ENCODE data around the gene MRGPRE.

MRGPRE gene

DNA sequence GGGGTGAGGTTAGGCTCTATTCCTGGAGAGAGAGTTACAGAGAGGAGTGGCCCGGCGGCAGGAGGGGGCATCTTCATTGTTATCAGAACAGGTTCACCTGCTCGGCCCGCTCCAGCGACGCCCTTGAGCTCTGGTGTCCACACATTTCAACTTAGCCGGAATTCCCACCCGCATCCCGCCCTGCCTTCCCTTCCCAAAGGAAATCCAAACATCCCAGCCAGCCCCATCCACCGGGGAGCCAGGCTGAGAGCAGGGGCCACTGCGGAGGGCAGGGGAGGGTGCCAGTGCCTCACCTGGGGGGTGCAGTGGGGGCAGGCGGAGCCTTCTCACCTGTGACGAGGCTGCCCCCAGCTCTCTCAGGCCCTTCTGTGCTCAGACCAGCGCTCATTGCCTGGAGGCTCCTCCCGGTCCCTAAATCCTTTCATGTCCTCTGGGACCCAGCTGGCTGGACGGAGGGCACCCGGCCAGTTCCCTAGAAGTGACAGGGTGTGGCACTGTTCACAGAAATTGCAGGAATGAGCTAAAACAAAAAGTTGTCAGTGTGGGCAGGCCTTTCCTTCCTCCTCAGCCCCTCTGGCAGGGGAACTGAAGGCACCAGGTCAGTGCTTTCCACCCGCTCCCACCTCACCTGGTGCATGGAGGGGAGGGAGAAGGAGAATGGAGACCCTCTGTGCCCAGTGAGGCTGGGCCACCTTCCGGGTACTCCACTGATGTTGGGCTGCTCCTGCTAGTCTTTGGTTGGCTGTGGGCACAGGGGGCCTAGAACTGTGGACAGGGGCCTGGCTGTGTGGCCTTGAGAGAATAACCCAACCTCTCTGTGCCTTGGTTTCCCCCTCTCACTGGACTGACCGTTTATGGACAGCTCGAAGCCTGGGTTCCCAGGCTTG lies 11.5 kb downstream of the MRGPRE start:
- H3K27me3 ChIP-seq (ENCODE audit: control insufficient read depth, low read length): no peaks in the 10 kb centered on the region
- no peaks in the 10 kb centered on the region for H4K20me1 ChIP-seq (ENCODE audit: control insufficient read depth, insufficient read depth, low read depth, low read length)
- TF ChIP-seq, protein P1, sequence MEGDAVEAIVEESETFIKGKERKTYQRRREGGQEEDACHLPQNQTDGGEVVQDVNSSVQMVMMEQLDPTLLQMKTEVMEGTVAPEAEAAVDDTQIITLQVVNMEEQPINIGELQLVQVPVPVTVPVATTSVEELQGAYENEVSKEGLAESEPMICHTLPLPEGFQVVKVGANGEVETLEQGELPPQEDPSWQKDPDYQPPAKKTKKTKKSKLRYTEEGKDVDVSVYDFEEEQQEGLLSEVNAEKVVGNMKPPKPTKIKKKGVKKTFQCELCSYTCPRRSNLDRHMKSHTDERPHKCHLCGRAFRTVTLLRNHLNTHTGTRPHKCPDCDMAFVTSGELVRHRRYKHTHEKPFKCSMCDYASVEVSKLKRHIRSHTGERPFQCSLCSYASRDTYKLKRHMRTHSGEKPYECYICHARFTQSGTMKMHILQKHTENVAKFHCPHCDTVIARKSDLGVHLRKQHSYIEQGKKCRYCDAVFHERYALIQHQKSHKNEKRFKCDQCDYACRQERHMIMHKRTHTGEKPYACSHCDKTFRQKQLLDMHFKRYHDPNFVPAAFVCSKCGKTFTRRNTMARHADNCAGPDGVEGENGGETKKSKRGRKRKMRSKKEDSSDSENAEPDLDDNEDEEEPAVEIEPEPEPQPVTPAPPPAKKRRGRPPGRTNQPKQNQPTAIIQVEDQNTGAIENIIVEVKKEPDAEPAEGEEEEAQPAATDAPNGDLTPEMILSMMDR (IDR thresholded peaks at IDR 0.05; ENCODE audit: low read depth, low read length, poor library complexity, severe bottlenecking): no peak
- TF ChIP-seq EZH2phosphoT487 (IDR thresholded peaks at IDR 0.05; ENCODE audit: borderline replicate concordance, low read length): no peak
- H3K4me1 ChIP-seq (ENCODE audit: control insufficient read depth, low read length): no peaks in the 10 kb centered on the region
- H3K4me3 ChIP-seq (ENCODE audit: low read length): no peak overlapping the region
- no peak overlapping the region for H3K27ac ChIP-seq (ENCODE audit: low read depth, low read length)
- H3K79me2 ChIP-seq (ENCODE audit: control insufficient read depth, low read length): no peaks in the 10 kb centered on the region
- no peaks in the 10 kb centered on the region for H3K9me3 ChIP-seq (ENCODE audit: control insufficient read depth, insufficient read depth, low read length)
- no peaks in the 10 kb centered on the region for H3F3A ChIP-seq (ENCODE audit: control insufficient read depth, insufficient read depth)
- H3K4me2 ChIP-seq (ENCODE audit: low read length): no peak overlapping the region
- no peaks in the 10 kb centered on the region for H3K9me2 ChIP-seq (replicated peaks; ENCODE audit: control insufficient read depth, low read length)
- no peaks in the 10 kb centered on the region for H3K36me3 ChIP-seq (ENCODE audit: control insufficient read depth, low read length)

DNA sequence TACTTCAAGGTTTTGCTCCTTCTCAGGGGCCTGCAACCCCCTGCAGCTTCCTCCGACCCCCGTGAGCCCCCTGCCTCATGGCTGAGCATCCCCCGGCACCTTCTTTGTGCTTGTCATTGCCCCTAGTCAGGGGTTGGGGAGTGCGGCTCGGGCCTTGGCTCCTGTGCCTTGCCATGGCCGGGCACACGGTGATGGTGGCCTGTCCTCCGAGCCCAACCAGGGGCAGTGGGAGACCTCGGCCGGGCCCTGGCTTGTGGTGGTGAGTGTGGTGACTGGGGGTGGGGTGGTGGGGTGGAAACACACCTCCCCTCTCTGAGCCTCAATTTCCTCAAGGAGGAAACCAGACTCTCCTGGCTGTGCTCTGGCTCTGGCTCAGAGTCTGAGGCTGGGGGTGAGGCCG lies 12.1 kb downstream of the MRGPRE start:
- no peaks in the 10 kb centered on the region for H3F3A ChIP-seq (ENCODE audit: control insufficient read depth, insufficient read depth)
- H3K4me1 ChIP-seq (ENCODE audit: control insufficient read depth, low read length): no peaks in the 10 kb centered on the region
- no peaks in the 10 kb centered on the region for H3K9me3 ChIP-seq (ENCODE audit: control insufficient read depth, insufficient read depth, low read length)
- no peaks in the 10 kb centered on the region for H3K36me3 ChIP-seq (ENCODE audit: control insufficient read depth, low read length)
- H3K4me2 ChIP-seq (ENCODE audit: low read length): no peak overlapping the region
- H3K4me3 ChIP-seq (ENCODE audit: low read length): no peak overlapping the region
- H3K79me2 ChIP-seq (ENCODE audit: control insufficient read depth, low read length): no peaks in the 10 kb centered on the region
- no peaks in the 10 kb centered on the region for H3K9me2 ChIP-seq (replicated peaks; ENCODE audit: control insufficient read depth, low read length)
- no peak overlapping the region for H3K27ac ChIP-seq (ENCODE audit: low read depth, low read length)
- no peak for TF ChIP-seq EZH2phosphoT487 (IDR thresholded peaks at IDR 0.05; ENCODE audit: borderline replicate concordance, low read length)
- TF ChIP-seq, protein P1 (IDR thresholded peaks at IDR 0.05; ENCODE audit: low read depth, low read length, poor library complexity, severe bottlenecking): no peak
- H3K27me3 ChIP-seq (ENCODE audit: control insufficient read depth, low read length): no peaks in the 10 kb centered on the region
- H4K20me1 ChIP-seq (ENCODE audit: control insufficient read depth, insufficient read depth, low read depth, low read length): no peaks in the 10 kb centered on the region

GRCh38 chr11:3219281-3219892 lies 12.8 kb downstream of the MRGPRE start:
- no peaks in the 10 kb centered on the region for H4K20me1 ChIP-seq (ENCODE audit: control insufficient read depth, insufficient read depth, low read depth, low read length)
- TF ChIP-seq EZH2phosphoT487 (IDR thresholded peaks at IDR 0.05; ENCODE audit: borderline replicate concordance, low read length): no peak
- no peak overlapping the region for H3K27ac ChIP-seq (ENCODE audit: low read depth, low read length)
- H3K4me1 ChIP-seq (ENCODE audit: control insufficient read depth, low read length): no peaks in the 10 kb centered on the region
- H3F3A ChIP-seq (ENCODE audit: control insufficient read depth, insufficient read depth): no peaks in the 10 kb centered on the region
- no peaks in the 10 kb centered on the region for H3K9me2 ChIP-seq (replicated peaks; ENCODE audit: control insufficient read depth, low read length)
- H3K4me2 ChIP-seq (ENCODE audit: low read length): no peak overlapping the region
- no peaks in the 10 kb centered on the region for H3K36me3 ChIP-seq (ENCODE audit: control insufficient read depth, low read length)
- H3K79me2 ChIP-seq (ENCODE audit: control insufficient read depth, low read length): no peaks in the 10 kb centered on the region
- H3K27me3 ChIP-seq (ENCODE audit: control insufficient read depth, low read length): no peaks in the 10 kb centered on the region
- H3K4me3 ChIP-seq (ENCODE audit: low read length): no peak overlapping the region
- no peaks in the 10 kb centered on the region for H3K9me3 ChIP-seq (ENCODE audit: control insufficient read depth, insufficient read depth, low read length)
